ENCODE data around the gene DFFB.

GRCh38 chr1:3868464-3869006 lies 11.3 kb downstream of the DFFB start:
- TF ChIP-seq POLR2AphosphoS5 (IDR thresholded peaks at IDR 0.05; ENCODE audit: low read depth) (no peak), CTCF (IDR thresholded peaks at IDR 0.05; ENCODE audit: insufficient read depth, low read length) (no peak), SPI1 (IDR thresholded peaks at IDR 0.05; ENCODE audit: borderline replicate concordance, low read depth) (no peak), GABPA (IDR thresholded peaks at IDR 0.05; ENCODE audit: low read depth) (no peak)
- TF ChIP-seq, protein P1, sequence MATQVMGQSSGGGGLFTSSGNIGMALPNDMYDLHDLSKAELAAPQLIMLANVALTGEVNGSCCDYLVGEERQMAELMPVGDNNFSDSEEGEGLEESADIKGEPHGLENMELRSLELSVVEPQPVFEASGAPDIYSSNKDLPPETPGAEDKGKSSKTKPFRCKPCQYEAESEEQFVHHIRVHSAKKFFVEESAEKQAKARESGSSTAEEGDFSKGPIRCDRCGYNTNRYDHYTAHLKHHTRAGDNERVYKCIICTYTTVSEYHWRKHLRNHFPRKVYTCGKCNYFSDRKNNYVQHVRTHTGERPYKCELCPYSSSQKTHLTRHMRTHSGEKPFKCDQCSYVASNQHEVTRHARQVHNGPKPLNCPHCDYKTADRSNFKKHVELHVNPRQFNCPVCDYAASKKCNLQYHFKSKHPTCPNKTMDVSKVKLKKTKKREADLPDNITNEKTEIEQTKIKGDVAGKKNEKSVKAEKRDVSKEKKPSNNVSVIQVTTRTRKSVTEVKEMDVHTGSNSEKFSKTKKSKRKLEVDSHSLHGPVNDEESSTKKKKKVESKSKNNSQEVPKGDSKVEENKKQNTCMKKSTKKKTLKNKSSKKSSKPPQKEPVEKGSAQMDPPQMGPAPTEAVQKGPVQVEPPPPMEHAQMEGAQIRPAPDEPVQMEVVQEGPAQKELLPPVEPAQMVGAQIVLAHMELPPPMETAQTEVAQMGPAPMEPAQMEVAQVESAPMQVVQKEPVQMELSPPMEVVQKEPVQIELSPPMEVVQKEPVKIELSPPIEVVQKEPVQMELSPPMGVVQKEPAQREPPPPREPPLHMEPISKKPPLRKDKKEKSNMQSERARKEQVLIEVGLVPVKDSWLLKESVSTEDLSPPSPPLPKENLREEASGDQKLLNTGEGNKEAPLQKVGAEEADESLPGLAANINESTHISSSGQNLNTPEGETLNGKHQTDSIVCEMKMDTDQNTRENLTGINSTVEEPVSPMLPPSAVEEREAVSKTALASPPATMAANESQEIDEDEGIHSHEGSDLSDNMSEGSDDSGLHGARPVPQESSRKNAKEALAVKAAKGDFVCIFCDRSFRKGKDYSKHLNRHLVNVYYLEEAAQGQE (IDR thresholded peaks at IDR 0.05; ENCODE audit: insufficient replicate concordance, low read depth): no peak
